Activated CD8-positive, alpha-beta memory T cell treated with anti-CD3 and anti-CD28 coated beads, Interleukin-2, amount 10 ng/mL, durations not matched to agents 7 days and 5 days (primary cell): ENCODE measurements around the gene UNC119. TPM values are rescaled to one million over a fixed set of nuclear protein-coding genes. Genes with fewer than 3 reads are reported as not detected.
"Not testable (repeated sequence)": the region's sequence is repeated elsewhere in the genome, so short reads cannot be mapped to it uniquely, and the experiment has no call there.

Experiments used
- ATAC-seq: fragments of 150-1000 bp; cut with Tn5 transposase; one replicate; pipeline ENCODE4 v1.10.0; 2021; ENCODE audit warnings: moderate library complexity
- CTCF ChIA-PET: fragments of 350-600 bp; sonication (Branson Sonifier 250); formaldehyde crosslinking; loops from one replicate; lab custom pipeline; 2021; ENCODE audit warnings: antibody characterized with exemption; lab: Charles Lee
- DNase-seq: peaks from one replicate; pipeline ENCODE4 v3.0.0-alpha.2; 2020
- H3K27ac Mint-ChIP-seq: one replicate; pipeline ENCODE4 v1.8.0; 2021; ENCODE audit warnings: mild to moderate bottlenecking, mixed read lengths
- H3K27me3 Mint-ChIP-seq: one replicate; pipeline ENCODE4 v1.8.0; 2021; ENCODE audit warnings: mixed read lengths
- H3K36me3 Mint-ChIP-seq: one replicate; pipeline ENCODE4 v1.8.0; 2021; ENCODE audit warnings: mild to moderate bottlenecking, mixed read lengths
- H3K4me1 Mint-ChIP-seq: one replicate; pipeline ENCODE4 v1.8.0; 2021; ENCODE audit warnings: mixed read lengths
- H3K4me3 Mint-ChIP-seq: one replicate; pipeline ENCODE4 v1.8.0; 2021; ENCODE audit warnings: mild to moderate bottlenecking, moderate library complexity, mixed read lengths
- H3K9me3 Mint-ChIP-seq: one replicate; pipeline ENCODE4 v1.8.0; 2022; ENCODE audit warnings: low read depth, mixed read lengths
- total RNA-seq, 2 experiments: library from RNA; stranded (reverse); gene quantifications; one replicate each; pipeline ENCODE4 v1.2.3, GENCODE V29; 2021

The UNC119 gene
- total RNA-seq, 2 experiments from 2014 or later = 41.2 to 59.0 TPM

- H3K4me1 Mint-ChIP-seq, ATAC-seq, H3K9me3 Mint-ChIP-seq, H3K27ac Mint-ChIP-seq, H3K36me3 Mint-ChIP-seq, DNase-seq, H3K4me3 Mint-ChIP-seq: not testable (repeated sequence)
- H3K27me3 Mint-ChIP-seq = peaks cover 11% of the 10 kb centered on the region
- CTCF ChIA-PET = interaction anchor here (0.9 kb wide), 1 partner anchor 18 kb away, joined by 3 read pairs; no protein-coding TSS in a partner anchor
These were observed 30.1 kb downstream of the UNC119 start for GRCh38 chr17:28522281-28522680.

- Mint-ChIP-seq H3K4me3 (no peak overlapping the region), H3K9me3 (no peaks in the 10 kb centered on the region), H3K27ac (no peak overlapping the region), H3K36me3 (no peaks in the 10 kb centered on the region), H3K27me3 (peaks cover 11% of the 10 kb centered on the region), H3K4me1 (peaks cover 9% of the 10 kb centered on the region)
- DNase-seq (no peak), ATAC-seq (no peak)
- CTCF ChIA-PET = interaction anchor here (0.8 to 1.0 kb wide), 2 partner anchors 26 to 106 kb away, joined by 3 to 4 read pairs; no protein-coding TSS in a partner anchor
These were observed 30.9 kb downstream of the UNC119 start for GRCh38 chr17:28521311-28522085.

GRCh38 chr17:28520687-28521086, 31.7 kb downstream of the UNC119 start:
- ATAC-seq = no peak
- CTCF ChIA-PET = interaction anchor here (0.8 to 1.0 kb wide), 2 partner anchors 25 to 105 kb away, joined by 3 to 4 read pairs; no protein-coding TSS in a partner anchor
- H3K4me1 Mint-ChIP-seq = peaks cover 9% of the 10 kb centered on the region
- no peak overlapping the region for H3K27ac Mint-ChIP-seq
- H3K27me3 Mint-ChIP-seq = peaks cover 11% of the 10 kb centered on the region
- no peak for DNase-seq
- H3K9me3 Mint-ChIP-seq = peaks cover 4% of the 10 kb centered on the region
- H3K36me3 Mint-ChIP-seq = no peaks in the 10 kb centered on the region
- H3K4me3 Mint-ChIP-seq = no peak overlapping the region

GRCh38 chr17:28519236-28519635, 33.2 kb downstream of the UNC119 start:
- Mint-ChIP-seq H3K27ac (no peak overlapping the region), H3K4me1 (peaks cover 9% of the 10 kb centered on the region), H3K4me3 (no peak overlapping the region), H3K27me3 (peaks cover 11% of the 10 kb centered on the region), H3K36me3 (no peaks in the 10 kb centered on the region), H3K9me3 (peaks cover 4% of the 10 kb centered on the region)
- DNase-seq (peak; percentile 44), ATAC-seq (no peak)
- CTCF ChIA-PET = no interaction called here

- H3K9me3 Mint-ChIP-seq = peaks cover 4% of the 10 kb centered on the region
- no peak overlapping the region for H3K27ac Mint-ChIP-seq
- CTCF ChIA-PET = no interaction called here
- H3K4me3 Mint-ChIP-seq = no peak overlapping the region
- H3K27me3 Mint-ChIP-seq = peaks cover 15% of the 10 kb centered on the region
- ATAC-seq (no peak), DNase-seq (no peak)
- peaks cover 9% of the 10 kb centered on the region for H3K4me1 Mint-ChIP-seq
- no peaks in the 10 kb centered on the region for H3K36me3 Mint-ChIP-seq
These were observed 33.8 kb downstream of the UNC119 start for GRCh38 chr17:28518578-28518977.

- Mint-ChIP-seq H3K4me3 (no peak overlapping the region), H3K27me3 (peaks cover 19% of the 10 kb centered on the region), H3K9me3 (peaks cover 4% of the 10 kb centered on the region), H3K27ac (no peak overlapping the region), H3K36me3 (no peaks in the 10 kb centered on the region), H3K4me1 (peaks cover 9% of the 10 kb centered on the region)
- DNase-seq (no peak), ATAC-seq (no peak)
- CTCF ChIA-PET = no interaction called here
These were observed 34.3 kb downstream of the UNC119 start for GRCh38 chr17:28518132-28518531.

- CTCF ChIA-PET = no interaction called here
- H3K9me3 Mint-ChIP-seq = peaks cover 4% of the 10 kb centered on the region
- peaks cover 9% of the 10 kb centered on the region for H3K4me1 Mint-ChIP-seq
- H3K27me3 Mint-ChIP-seq = peaks cover 22% of the 10 kb centered on the region
- H3K36me3 Mint-ChIP-seq = no peaks in the 10 kb centered on the region
- no peak overlapping the region for H3K4me3 Mint-ChIP-seq
- DNase-seq = no peak
- no peak for ATAC-seq
- no peak overlapping the region for H3K27ac Mint-ChIP-seq
These were observed 36.9 kb downstream of the UNC119 start for GRCh38 chr17:28515518-28515917.

- Mint-ChIP-seq H3K27ac (no peak overlapping the region), H3K27me3 (peaks cover 26% of the 10 kb centered on the region), H3K4me1 (peaks cover 8% of the 10 kb centered on the region), H3K36me3 (no peaks in the 10 kb centered on the region), H3K4me3 (no peak overlapping the region), H3K9me3 (peaks cover 4% of the 10 kb centered on the region)
- CTCF ChIA-PET = no interaction called here
- ATAC-seq (no peak), DNase-seq (no peak)
These were observed 37.8 kb downstream of the UNC119 start for GRCh38 chr17:28514561-28515002.

GRCh38 chr17:28513476-28513875, 38.9 kb downstream of the UNC119 start:
- CTCF ChIA-PET = no interaction called here

GRCh38 chr17:28511858-28512461, 40.5 kb downstream of the UNC119 start:
- Mint-ChIP-seq H3K9me3 (peaks cover 4% of the 10 kb centered on the region), H3K27ac (no peak overlapping the region), H3K27me3 (peaks cover 30% of the 10 kb centered on the region), H3K4me1 (no peaks in the 10 kb centered on the region), H3K4me3 (no peak overlapping the region), H3K36me3 (no peaks in the 10 kb centered on the region)
- ATAC-seq = no peak
- no peak for DNase-seq
- CTCF ChIA-PET = interaction anchor here (1.5 kb wide), 1 partner anchor 8 kb away, joined by 3 read pairs; no protein-coding TSS in a partner anchor

More at GRCh38 chr17:28513476-28513875, 38.9 kb downstream of the UNC119 start:
- no peak for DNase-seq
- Mint-ChIP-seq H3K36me3 (no peaks in the 10 kb centered on the region), H3K27ac (no peak overlapping the region), H3K9me3 (peaks cover 4% of the 10 kb centered on the region), H3K4me3 (no peak overlapping the region), H3K4me1 (no peaks in the 10 kb centered on the region), H3K27me3 (peaks cover 26% of the 10 kb centered on the region)
- no peak for ATAC-seq

GRCh38 chr17:28509789-28510188, 42.6 kb downstream of the UNC119 start:
- no peak for ATAC-seq
- DNase-seq = no peak
- no peaks in the 10 kb centered on the region for H3K36me3 Mint-ChIP-seq
- peaks cover 34% of the 10 kb centered on the region for H3K27me3 Mint-ChIP-seq
- no peak overlapping the region for H3K4me3 Mint-ChIP-seq
- CTCF ChIA-PET = interaction anchor here (0.9 kb wide), 1 partner anchor 93 kb away, joined by 3 read pairs; no protein-coding TSS in a partner anchor
- no peak overlapping the region for H3K27ac Mint-ChIP-seq
- H3K4me1 Mint-ChIP-seq = no peaks in the 10 kb centered on the region
- H3K9me3 Mint-ChIP-seq = no peaks in the 10 kb centered on the region

GRCh38 chr17:28508211-28508724, 44.2 kb downstream of the UNC119 start:
- ATAC-seq (no peak), DNase-seq (no peak)
- Mint-ChIP-seq H3K27ac (no peak overlapping the region), H3K4me1 (no peaks in the 10 kb centered on the region), H3K9me3 (no peaks in the 10 kb centered on the region), H3K36me3 (no peaks in the 10 kb centered on the region), H3K27me3 (peaks cover 34% of the 10 kb centered on the region), H3K4me3 (no peak overlapping the region)
- CTCF ChIA-PET = no interaction called here

GRCh38 chr17:28507567-28508203, 44.7 kb downstream of the UNC119 start:
- no peaks in the 10 kb centered on the region for H3K36me3 Mint-ChIP-seq
- CTCF ChIA-PET = no interaction called here
- H3K27ac Mint-ChIP-seq = no peak overlapping the region
- ATAC-seq (no peak), DNase-seq (no peak)
- no peaks in the 10 kb centered on the region for H3K4me1 Mint-ChIP-seq
- no peaks in the 10 kb centered on the region for H3K9me3 Mint-ChIP-seq
- H3K27me3 Mint-ChIP-seq = peaks cover 32% of the 10 kb centered on the region
- H3K4me3 Mint-ChIP-seq = no peak overlapping the region
